Transverse colon (tissue), 4 donors: ENCODE data around the gene GMDS.

Experiments
- POLR2AphosphoS5 ChIP-seq, 3 donors: sonication (generic); formaldehyde crosslinking; IDR thresholded peaks; one replicate each; pipeline ENCODE4 v1.6.1; 2016; ENCODE audit warnings: antibody characterized with exemption in 3 of 3
- TF ChIP-seq, protein P1 (sequence below), 5 experiments: fragments of 200-600 bp in 3 of 5; fragments of 450-650 bp in 2 of 5; sonication (generic) in 3 of 5; IDR thresholded peaks; 1 replicate in 2 of 5; 2 replicates in 3 of 5; pipeline ENCODE4 v1.5.1; 2016 to 2017; ENCODE audit warnings: antibody characterized with exemption in 5 of 5, inconsistent platforms in 3 of 5, mild to moderate bottlenecking in 2 of 5, moderate library complexity in 1 of 5

DNA sequence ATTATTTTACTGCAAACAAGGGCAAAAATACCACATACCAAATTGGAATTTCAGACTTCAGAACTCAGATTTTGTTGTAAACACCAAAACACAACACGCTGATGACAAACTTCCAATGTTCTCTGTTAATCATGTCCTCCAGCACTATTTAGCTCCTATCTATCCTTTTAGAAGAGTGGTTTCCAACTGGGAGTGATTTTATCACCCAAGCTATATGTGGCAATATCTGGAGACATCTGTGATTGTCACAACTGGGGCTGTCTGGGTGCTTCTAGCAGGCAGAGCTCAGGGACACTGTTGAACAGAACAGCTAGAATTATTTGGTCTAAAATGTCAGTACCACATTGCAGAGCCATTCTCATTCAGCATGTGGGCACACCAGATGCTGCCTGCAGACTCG lies 391.1 kb downstream of the GMDS start:
- TF ChIP-seq, protein P1, sequence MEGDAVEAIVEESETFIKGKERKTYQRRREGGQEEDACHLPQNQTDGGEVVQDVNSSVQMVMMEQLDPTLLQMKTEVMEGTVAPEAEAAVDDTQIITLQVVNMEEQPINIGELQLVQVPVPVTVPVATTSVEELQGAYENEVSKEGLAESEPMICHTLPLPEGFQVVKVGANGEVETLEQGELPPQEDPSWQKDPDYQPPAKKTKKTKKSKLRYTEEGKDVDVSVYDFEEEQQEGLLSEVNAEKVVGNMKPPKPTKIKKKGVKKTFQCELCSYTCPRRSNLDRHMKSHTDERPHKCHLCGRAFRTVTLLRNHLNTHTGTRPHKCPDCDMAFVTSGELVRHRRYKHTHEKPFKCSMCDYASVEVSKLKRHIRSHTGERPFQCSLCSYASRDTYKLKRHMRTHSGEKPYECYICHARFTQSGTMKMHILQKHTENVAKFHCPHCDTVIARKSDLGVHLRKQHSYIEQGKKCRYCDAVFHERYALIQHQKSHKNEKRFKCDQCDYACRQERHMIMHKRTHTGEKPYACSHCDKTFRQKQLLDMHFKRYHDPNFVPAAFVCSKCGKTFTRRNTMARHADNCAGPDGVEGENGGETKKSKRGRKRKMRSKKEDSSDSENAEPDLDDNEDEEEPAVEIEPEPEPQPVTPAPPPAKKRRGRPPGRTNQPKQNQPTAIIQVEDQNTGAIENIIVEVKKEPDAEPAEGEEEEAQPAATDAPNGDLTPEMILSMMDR (IDR thresholded peaks at IDR 0.05) = no peak
- no peak for TF ChIP-seq POLR2AphosphoS5 (IDR thresholded peaks at IDR 0.05)
